Upper lobe of left lung (tissue), 4 donors: Measurements from ENCODE around the gene SCOC.

ENCODE experiments used
- EP300 ChIP-seq, 4 donors: sonication (generic); formaldehyde crosslinking; IDR thresholded peaks; one replicate each; pipeline ENCODE4 v1.5.1; 2017; ENCODE audit warnings: antibody characterized with exemption in 4 of 4, control low read depth in 2 of 4
- POLR2AphosphoS5 ChIP-seq, 2 donors: sonication (generic); formaldehyde crosslinking; IDR thresholded peaks; one replicate each; pipeline ENCODE4 v1.5.1; 2017; ENCODE audit warnings: antibody characterized with exemption in 2 of 2
- TF ChIP-seq, protein P1 (sequence below), 6 experiments: fragments of 450-650 bp in 4 of 6; fragments of 200-600 bp in 2 of 6; sonication (generic) in 2 of 6; IDR thresholded peaks; one replicate each; pipeline ENCODE4 v1.5.1; 2016 to 2019; ENCODE audit warnings: antibody characterized with exemption in 6 of 6

DNA sequence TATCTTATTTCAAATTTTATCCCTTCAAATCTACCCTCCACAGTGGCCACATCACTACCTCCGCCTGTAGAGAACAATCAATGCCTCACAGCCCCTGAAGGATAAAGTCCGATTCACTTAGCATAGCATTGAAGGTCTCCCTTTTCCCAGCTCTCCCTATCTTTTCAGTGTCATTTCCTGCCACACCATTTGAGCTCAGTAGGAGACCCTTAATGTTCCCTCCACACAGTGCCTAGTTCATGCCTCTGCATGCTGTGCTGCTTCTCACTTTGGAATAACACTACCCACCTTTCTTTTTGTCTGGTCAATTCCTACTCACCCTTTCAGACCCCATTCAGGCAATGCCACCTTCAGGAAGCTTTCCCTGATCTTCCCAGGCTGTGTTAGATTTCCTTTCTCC is 23.6 kb upstream of the SCOC start:
- TF ChIP-seq POLR2AphosphoS5 (IDR thresholded peaks at IDR 0.05): no peak
- TF ChIP-seq, protein P1, sequence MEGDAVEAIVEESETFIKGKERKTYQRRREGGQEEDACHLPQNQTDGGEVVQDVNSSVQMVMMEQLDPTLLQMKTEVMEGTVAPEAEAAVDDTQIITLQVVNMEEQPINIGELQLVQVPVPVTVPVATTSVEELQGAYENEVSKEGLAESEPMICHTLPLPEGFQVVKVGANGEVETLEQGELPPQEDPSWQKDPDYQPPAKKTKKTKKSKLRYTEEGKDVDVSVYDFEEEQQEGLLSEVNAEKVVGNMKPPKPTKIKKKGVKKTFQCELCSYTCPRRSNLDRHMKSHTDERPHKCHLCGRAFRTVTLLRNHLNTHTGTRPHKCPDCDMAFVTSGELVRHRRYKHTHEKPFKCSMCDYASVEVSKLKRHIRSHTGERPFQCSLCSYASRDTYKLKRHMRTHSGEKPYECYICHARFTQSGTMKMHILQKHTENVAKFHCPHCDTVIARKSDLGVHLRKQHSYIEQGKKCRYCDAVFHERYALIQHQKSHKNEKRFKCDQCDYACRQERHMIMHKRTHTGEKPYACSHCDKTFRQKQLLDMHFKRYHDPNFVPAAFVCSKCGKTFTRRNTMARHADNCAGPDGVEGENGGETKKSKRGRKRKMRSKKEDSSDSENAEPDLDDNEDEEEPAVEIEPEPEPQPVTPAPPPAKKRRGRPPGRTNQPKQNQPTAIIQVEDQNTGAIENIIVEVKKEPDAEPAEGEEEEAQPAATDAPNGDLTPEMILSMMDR (IDR thresholded peaks at IDR 0.05): no peak
- no peak for TF ChIP-seq EP300 (IDR thresholded peaks at IDR 0.05)
